Trophoblast cell (in vitro differentiated cells and primary cell): ENCODE data around the gene LTB.

Experiments
- DNase-seq, 2 donors: peaks; one replicate each; pipeline ENCODE4 v3.0.0-alpha.2; 2016
- H2AFZ ChIP-seq: 2 replicates; pipeline ENCODE4 v1.6.1; 2013; ENCODE audit warnings: low read length, moderate library complexity, mild to moderate bottlenecking; ENCODE audit not compliant: insufficient read depth, poor library complexity
- H2AK5ac ChIP-seq: 2 replicates; pipeline ENCODE4 v1.6.1; 2013; ENCODE audit warnings: mild to moderate bottlenecking, low read length
- H2BK120ac ChIP-seq: 2 replicates; pipeline ENCODE4 v1.6.1; 2013; ENCODE audit warnings: low read length, mild to moderate bottlenecking, moderate library complexity; ENCODE audit not compliant: insufficient read depth, poor library complexity
- H2BK12ac ChIP-seq: 2 replicates; pipeline ENCODE4 v1.6.1; 2013; ENCODE audit warnings: mild to moderate bottlenecking, low read length, moderate library complexity
- H2BK5ac ChIP-seq: 2 replicates; pipeline ENCODE4 v1.6.1; 2013; ENCODE audit warnings: low read length, low read depth, moderate library complexity, mild to moderate bottlenecking; ENCODE audit not compliant: poor library complexity
- H3K14ac ChIP-seq: 2 replicates; pipeline ENCODE4 v1.6.1; 2013; ENCODE audit warnings: mild to moderate bottlenecking, low read length
- H3K18ac ChIP-seq: 2 replicates; pipeline ENCODE4 v1.6.1; 2013; ENCODE audit warnings: mild to moderate bottlenecking, low read length
- H3K23ac ChIP-seq: 2 replicates; pipeline ENCODE4 v1.6.1; 2013; ENCODE audit warnings: low read length
- H3K27ac ChIP-seq: 2 replicates; pipeline ENCODE4 v1.5.1; 2013; ENCODE audit warnings: low read depth, mild to moderate bottlenecking, inconsistent platforms, low read length, moderate library complexity
- H3K27me3 ChIP-seq: 2 replicates; pipeline ENCODE4 v1.6.1; 2013; ENCODE audit warnings: inconsistent platforms, mild to moderate bottlenecking, low read length, moderate library complexity; ENCODE audit not compliant: insufficient read depth
- H3K36me3 ChIP-seq, 2 experiments: 1 replicate in 1 of 2; 2 replicates in 1 of 2; pipeline ENCODE4 v1.6.1; 2013; ENCODE audit warnings: low read length in 2 of 2, mild to moderate bottlenecking in 2 of 2, moderate library complexity in 1 of 2; ENCODE audit not compliant: insufficient read depth in 2 of 2, control insufficient read depth in 1 of 2
- H3K4ac ChIP-seq: 2 replicates; pipeline ENCODE4 v1.6.1; 2013; ENCODE audit warnings: low read depth, mild to moderate bottlenecking, low read length, moderate library complexity
- H3K4me1 ChIP-seq, 2 experiments: 1 replicate in 1 of 2; 2 replicates in 1 of 2; pipeline ENCODE4 v1.6.1; 2013; ENCODE audit warnings: low read length in 2 of 2, mild to moderate bottlenecking in 2 of 2, moderate library complexity in 1 of 2; ENCODE audit not compliant: insufficient read depth in 2 of 2, control insufficient read depth in 1 of 2
- H3K4me2 ChIP-seq: 2 replicates; pipeline ENCODE4 v1.6.1; 2013; ENCODE audit warnings: inconsistent platforms, mild to moderate bottlenecking, low read length, moderate library complexity
- H3K4me3 ChIP-seq: 2 replicates; pipeline ENCODE4 v1.5.1; 2013; ENCODE audit warnings: mild to moderate bottlenecking, low read depth, low read length, inconsistent platforms
- H3K79me1 ChIP-seq: one replicate; pipeline ENCODE4 v1.6.1; 2013; ENCODE audit warnings: low read length
- H3K79me2 ChIP-seq: 2 replicates; pipeline ENCODE4 v1.6.1; 2013; ENCODE audit warnings: low read length, mild to moderate bottlenecking; ENCODE audit not compliant: control insufficient read depth, insufficient read depth, poor library complexity
- H3K9ac ChIP-seq: 2 replicates; pipeline ENCODE4 v1.6.1; 2013; ENCODE audit warnings: mild to moderate bottlenecking, low read length
- H3K9me3 ChIP-seq: 2 replicates; pipeline ENCODE4 v1.6.1; 2013; ENCODE audit warnings: low read depth, mild to moderate bottlenecking, control low read depth, inconsistent platforms, low read length; ENCODE audit not compliant: insufficient read depth
- H4K12ac ChIP-seq: 2 replicates; pipeline ENCODE4 v1.6.1; 2013; ENCODE audit warnings: low read depth, mild to moderate bottlenecking, low read length, moderate library complexity
- H4K8ac ChIP-seq: 2 replicates; pipeline ENCODE4 v1.6.1; 2013; ENCODE audit warnings: low read depth, mild to moderate bottlenecking, low read length, moderate library complexity
- H4K91ac ChIP-seq: one replicate; pipeline ENCODE4 v1.6.1; 2013; ENCODE audit warnings: low read depth, mild to moderate bottlenecking, low read length, moderate library complexity
- whole genome bisulfite sequencing: extraction: QIAGEN DNeasy Blood & Tissue Kit; methylation state at CpG from one replicate; pipeline ENCODE4 v1.1.7; 2013; ENCODE audit warnings: missing lambda C conversion rate; ENCODE audit not compliant: insufficient read length, insufficient coverage; ENCODE audit errors: extremely low coverage; 5-methylcytosine and 5-hydroxymethylcytosine counted together

The LTB gene

DNA sequence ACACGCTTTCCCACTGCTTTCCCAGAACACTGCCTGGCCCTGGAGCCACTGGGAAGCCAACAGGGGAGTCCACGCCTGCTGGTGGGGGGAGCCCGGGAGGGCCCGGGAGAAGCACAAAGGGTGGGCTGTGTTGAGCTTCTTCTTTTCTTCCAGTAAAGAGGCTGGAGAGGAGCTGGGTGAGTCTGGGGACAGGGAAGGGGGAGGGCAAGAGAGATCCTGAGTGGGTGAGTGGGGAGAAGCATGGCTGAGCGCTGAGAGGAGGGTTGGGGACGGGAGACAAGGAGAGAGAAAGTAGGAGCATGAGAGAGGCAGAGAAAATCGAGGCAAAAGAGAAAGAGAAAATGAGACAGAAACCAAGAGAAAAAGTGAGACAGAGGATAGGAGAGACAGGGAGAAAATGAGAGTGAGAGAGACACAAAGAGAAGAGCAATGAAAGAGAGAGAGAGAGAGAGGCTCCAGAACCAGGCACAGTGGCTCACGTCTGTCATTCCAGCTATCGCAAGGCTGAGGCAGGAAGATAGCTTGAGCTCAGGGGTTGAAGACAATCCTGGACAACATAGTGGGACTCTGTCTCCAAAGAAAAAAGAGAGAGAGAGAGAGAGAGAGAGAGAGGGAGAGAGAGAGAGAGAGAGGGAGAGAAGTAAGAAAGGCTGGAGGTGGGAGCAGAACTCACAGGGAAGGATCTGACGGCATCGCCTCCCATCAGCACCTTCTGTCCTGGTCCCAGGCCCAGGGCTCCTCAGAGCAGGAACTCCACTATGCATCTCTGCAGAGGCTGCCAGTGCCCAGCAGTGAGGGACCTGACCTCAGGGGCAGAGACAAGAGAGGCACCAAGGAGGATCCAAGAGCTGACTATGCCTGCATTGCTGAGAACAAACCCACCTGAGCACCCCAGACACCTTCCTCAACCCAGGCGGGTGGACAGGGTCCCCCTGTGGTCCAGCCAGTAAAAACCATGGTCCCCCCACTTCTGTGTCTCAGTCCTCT lies 5.9 kb upstream of the LTB start:
- no peak overlapping the region for H3K4me2 ChIP-seq
- no peak overlapping the region for H3K4ac ChIP-seq
- no peak overlapping the region for H2BK5ac ChIP-seq
- H3K18ac ChIP-seq: no peak overlapping the region
- no CpG with 5 or more reads among the region's 12 CpGs for WGBS
- no peak overlapping the region for H3K14ac ChIP-seq
- H4K91ac ChIP-seq: no peak overlapping the region
- no peak overlapping the region for H3K4me3 ChIP-seq
- DNase-seq: no peak
- H4K12ac ChIP-seq: no peak overlapping the region
- no peaks in the 10 kb centered on the region for H3K9me3 ChIP-seq
- no peak overlapping the region for H3K27ac ChIP-seq
- no peak overlapping the region for H2BK120ac ChIP-seq
- no peaks in the 10 kb centered on the region for H3K79me2 ChIP-seq
- no peaks in the 10 kb centered on the region for H3K27me3 ChIP-seq
- H3K9ac ChIP-seq: no peak overlapping the region
- no peak overlapping the region for H4K8ac ChIP-seq
- H3K36me3 ChIP-seq: no peaks in the 10 kb centered on the region
- no peaks in the 10 kb centered on the region for H3K79me1 ChIP-seq
- H3K4me1 ChIP-seq: no peaks in the 10 kb centered on the region
- H2AK5ac ChIP-seq: no peak overlapping the region
- no peak overlapping the region for H3K23ac ChIP-seq
- H2BK12ac ChIP-seq: no peak overlapping the region
- no peak overlapping the region for H2AFZ ChIP-seq

DNA sequence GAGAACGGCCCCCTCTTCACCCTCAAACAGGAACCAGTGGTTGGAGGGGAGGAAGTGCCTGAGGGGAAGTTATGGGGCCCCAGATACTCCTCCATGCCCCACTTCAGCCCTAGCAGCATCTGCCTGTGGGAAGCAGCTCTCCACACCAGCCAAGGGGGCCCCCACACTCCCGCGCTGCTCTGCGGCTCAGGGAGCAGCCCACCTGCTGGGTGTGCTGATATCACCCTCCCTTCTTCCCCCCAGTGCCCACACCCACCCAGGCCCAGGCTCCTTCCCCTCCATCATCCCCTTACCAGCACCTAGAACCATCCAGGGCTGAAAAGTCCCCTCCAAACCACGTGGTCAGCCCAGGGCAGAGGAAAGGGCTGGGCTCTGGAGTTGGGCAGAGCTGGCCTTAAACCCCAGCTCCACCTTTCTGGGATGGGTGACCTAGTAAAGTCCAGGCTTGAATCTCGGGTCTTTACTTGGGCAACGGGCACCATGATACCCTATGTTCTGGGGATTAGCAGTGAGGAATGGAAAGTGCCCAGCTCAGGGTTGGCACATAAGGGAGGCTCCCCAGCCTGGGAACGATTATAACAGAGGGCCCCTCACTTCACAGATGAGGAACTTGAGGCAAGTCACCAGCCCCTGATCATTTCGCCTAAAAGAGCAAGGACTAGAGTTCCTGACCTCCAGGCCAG lies 4.5 kb upstream of the LTB start:
- Histone ChIP-seq H3K9ac (no peak overlapping the region), H2BK120ac (no peak overlapping the region), H3K4me2 (no peak overlapping the region), H4K91ac (no peak overlapping the region), H2AFZ (no peak overlapping the region), H2BK5ac (no peak overlapping the region), H3K27ac (no peak overlapping the region), H3K27me3 (no peaks in the 10 kb centered on the region), H2BK12ac (no peak overlapping the region), H3K4ac (no peak overlapping the region), H3K36me3 (no peaks in the 10 kb centered on the region), H3K14ac (no peak overlapping the region), H3K4me1 (peaks cover 4% of the 10 kb centered on the region in 2 experiments), H4K12ac (no peak overlapping the region), H3K23ac (no peak overlapping the region), H4K8ac (no peak overlapping the region), H3K9me3 (no peaks in the 10 kb centered on the region), H3K18ac (no peak overlapping the region), H3K4me3 (no peak overlapping the region), H3K79me2 (no peaks in the 10 kb centered on the region), H3K79me1 (no peaks in the 10 kb centered on the region), H2AK5ac (no peak overlapping the region)
- no CpG with 5 or more reads among the region's 9 CpGs for WGBS
- no peak for DNase-seq

DNA sequence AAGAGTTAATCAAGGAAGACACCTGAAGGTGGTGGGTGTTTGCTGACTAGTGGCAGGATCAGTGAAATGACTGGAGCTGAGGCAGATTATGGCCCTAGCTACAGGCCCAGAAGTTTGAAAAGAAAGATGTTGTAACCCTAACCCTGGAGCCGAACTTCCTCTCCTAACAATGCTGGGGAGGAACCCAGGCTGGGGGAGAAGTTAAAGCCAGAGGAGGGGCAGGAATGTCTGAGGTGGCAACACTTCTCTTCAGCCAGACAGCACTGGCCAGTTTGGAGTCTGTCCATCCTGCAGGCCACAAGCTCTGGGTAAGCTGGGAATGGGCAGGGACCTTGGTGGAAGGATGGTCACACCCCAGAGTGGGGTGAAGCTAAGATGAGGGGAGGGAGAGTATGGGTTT lies 3.8 kb upstream of the LTB start, which contains the start of gene LST1:
Gene LST1, plus strand, starts transcription at position 270 of the 400 bp plus-strand sequence. CDS start 1,023 bp downstream, outside the sequence.
- H2BK120ac ChIP-seq: no peak within 1 kb of the TSS
- no peak for DNase-seq
- no peak within 1 kb of the TSS for H3K4me3 ChIP-seq
- no peaks in the 10 kb centered on the region for H3K9me3 ChIP-seq
- peaks cover 3% of the 10 kb centered on the region for H3K79me2 ChIP-seq
- no peak within 1 kb of the TSS for H2AK5ac ChIP-seq
- H3K4me2 ChIP-seq: no peak within 1 kb of the TSS
- H3K18ac ChIP-seq: no peak within 1 kb of the TSS
- H2BK5ac ChIP-seq: no peak within 1 kb of the TSS
- peaks cover 4% of the 10 kb centered on the region for H3K79me1 ChIP-seq
- H3K4me1 ChIP-seq: peaks cover 7 to 9% of the 10 kb centered on the region in 2 experiments
- no peak within 1 kb of the TSS for H3K27ac ChIP-seq
- H2AFZ ChIP-seq: no peak within 1 kb of the TSS
- H2BK12ac ChIP-seq: no peak within 1 kb of the TSS
- no peak within 1 kb of the TSS for H3K23ac ChIP-seq
- no peaks in the 10 kb centered on the region for H3K36me3 ChIP-seq
- no peak within 1 kb of the TSS for H3K9ac ChIP-seq
- no peaks in the 10 kb centered on the region for H3K27me3 ChIP-seq
- no peak within 1 kb of the TSS for H3K4ac ChIP-seq
- H3K14ac ChIP-seq: no peak within 1 kb of the TSS
- H4K12ac ChIP-seq: no peak within 1 kb of the TSS
- WGBS: no CpG with 5 or more reads among the region's 1 CpG
- H4K91ac ChIP-seq: no peak within 1 kb of the TSS
- H4K8ac ChIP-seq: no peak within 1 kb of the TSS

DNA sequence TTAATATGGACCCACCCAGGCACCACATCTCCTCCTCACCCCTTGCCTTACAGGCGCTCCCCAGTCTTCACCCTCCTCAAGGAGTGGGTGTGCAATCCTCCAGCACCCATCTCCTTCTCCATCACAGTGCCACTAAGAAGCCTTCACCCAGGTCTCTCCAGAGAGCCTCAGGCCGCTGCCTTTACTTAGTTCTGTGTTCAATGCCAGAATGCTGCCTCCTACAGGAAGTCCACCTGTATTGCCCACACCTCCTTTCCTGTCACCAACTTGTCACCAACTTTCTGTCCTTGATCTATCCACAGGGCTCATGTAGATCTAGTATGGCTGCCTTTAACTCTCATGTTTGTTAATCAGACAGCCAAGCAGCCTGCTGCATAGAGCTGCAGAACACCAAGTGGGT lies 3.3 kb upstream of the LTB start:
- Histone ChIP-seq H3K79me1 (peaks cover 8% of the 10 kb centered on the region), H3K9ac (no peak overlapping the region), H3K9me3 (no peaks in the 10 kb centered on the region), H3K18ac (no peak overlapping the region), H2BK120ac (no peak overlapping the region), H2AK5ac (no peak overlapping the region), H3K4me1 (peaks cover 9 to 11% of the 10 kb centered on the region in 2 experiments), H4K91ac (no peak overlapping the region), H4K8ac (no peak overlapping the region), H2BK5ac (no peak overlapping the region), H3K14ac (no peak overlapping the region), H3K4me3 (no peak overlapping the region), H3K23ac (no peak overlapping the region), H3K79me2 (peaks cover 6% of the 10 kb centered on the region), H4K12ac (no peak overlapping the region), H3K27me3 (no peaks in the 10 kb centered on the region), H3K4me2 (no peak overlapping the region), H2BK12ac (no peak overlapping the region), H3K4ac (no peak overlapping the region), H3K36me3 (no peaks in the 10 kb centered on the region), H3K27ac (no peak overlapping the region), H2AFZ (no peak overlapping the region)
- no CpG with 5 or more reads among the region's 2 CpGs for WGBS
- DNase-seq: peak in 1 of 2 donors; percentile 29
